NOMO-1 (cell line): ENCODE data around the gene NPTX1.

Source experiments
- DNase-seq, 2 experiments: peaks; one replicate each; lab custom pipeline; 2025; ENCODE audit not compliant: unreplicated experiment in 2 of 2; lab: John Stamatoyannopoulos, UW

Gene NPTX1

DNA sequence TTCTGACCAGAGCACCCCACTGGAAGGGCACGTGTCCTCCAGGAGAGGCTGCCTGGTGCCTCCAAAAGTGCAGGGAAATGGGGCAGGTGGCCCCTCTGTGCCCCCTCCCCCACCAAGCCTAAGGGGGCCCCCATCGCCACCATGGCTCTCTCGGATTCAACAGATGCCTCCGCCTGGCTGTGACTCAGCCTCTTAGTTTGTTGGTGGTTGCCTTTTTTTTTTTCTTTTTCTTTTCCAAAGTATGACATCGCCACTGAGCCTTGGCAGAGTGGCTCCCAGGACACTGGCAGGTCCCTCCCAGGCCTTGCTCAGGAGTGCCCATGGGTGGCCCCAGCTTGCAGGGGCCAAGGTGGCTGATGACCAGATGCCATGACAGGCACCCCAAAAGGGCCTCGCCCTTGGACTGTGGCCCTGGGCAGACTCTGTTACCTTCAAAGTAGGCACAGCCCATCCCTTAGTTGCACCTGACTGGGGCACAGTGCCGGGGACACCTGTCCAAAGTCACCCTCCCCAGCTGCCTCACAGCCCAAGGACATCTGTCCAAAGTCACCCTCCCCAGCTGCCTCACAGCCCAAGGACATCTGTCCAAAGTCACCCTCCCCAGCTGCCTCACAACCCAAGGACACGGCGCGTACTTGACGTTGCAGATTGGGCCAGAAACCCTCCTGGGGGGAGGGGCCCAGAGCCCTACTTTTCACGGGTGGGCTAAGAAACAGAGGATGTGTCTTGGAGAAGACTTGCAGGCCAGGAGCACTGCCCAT is 29.6 kb downstream of the NPTX1 start:
- no peak for DNase-seq

GRCh38 chr17:80445726-80446110 is 30.7 kb downstream of the NPTX1 start:
- DNase-seq = no peak

- DNase-seq = no peak
These were observed 31.2 kb downstream of the NPTX1 start for GRCh38 chr17:80445007-80445725.

GRCh38 chr17:80444644-80444979 is 31.8 kb downstream of the NPTX1 start:
- no peak for DNase-seq

GRCh38 chr17:80443916-80444643 is 32.3 kb downstream of the NPTX1 start:
- DNase-seq = no peak

DNA sequence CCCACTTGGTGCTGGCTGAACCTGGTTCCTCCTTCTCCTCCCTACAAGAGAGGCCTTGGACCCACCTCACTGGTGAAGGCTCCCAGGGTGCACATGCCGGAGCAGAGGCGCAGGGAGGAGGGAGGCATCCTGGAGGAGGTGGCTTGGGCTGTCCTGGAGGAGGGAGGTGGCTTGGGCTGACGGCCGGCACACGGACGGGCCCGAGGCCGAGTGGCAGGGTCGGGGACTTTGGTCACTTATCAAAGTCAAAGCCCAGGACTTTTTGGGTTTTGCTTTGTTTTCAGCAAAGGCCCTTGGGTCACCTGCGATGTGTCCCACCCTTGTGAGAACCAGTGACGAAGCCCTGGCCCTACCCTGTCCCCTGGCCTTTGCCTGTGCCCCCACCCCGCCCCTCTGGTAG is 32.9 kb downstream of the NPTX1 start:
- no peak for DNase-seq

- DNase-seq = no peak
These were observed 33.6 kb downstream of the NPTX1 start for GRCh38 chr17:80442764-80443163.

DNA sequence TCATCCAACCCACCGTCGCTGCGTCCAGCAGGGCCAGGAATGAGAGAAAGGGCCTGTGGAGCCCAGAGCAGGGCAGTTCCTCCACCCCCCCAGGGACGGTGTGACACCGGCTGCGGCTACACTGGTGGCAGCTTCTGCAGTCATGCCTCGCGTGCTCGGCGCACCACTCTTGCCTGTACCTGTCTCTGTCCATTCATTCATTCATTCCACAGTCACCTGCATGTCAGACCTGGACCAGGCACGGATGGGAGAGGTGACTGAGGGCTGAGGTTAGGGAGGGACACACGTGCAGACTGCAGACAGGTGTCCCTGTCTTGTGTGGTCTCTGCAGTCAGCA is 34.1 kb downstream of the NPTX1 start:
- DNase-seq = no peak

DNA sequence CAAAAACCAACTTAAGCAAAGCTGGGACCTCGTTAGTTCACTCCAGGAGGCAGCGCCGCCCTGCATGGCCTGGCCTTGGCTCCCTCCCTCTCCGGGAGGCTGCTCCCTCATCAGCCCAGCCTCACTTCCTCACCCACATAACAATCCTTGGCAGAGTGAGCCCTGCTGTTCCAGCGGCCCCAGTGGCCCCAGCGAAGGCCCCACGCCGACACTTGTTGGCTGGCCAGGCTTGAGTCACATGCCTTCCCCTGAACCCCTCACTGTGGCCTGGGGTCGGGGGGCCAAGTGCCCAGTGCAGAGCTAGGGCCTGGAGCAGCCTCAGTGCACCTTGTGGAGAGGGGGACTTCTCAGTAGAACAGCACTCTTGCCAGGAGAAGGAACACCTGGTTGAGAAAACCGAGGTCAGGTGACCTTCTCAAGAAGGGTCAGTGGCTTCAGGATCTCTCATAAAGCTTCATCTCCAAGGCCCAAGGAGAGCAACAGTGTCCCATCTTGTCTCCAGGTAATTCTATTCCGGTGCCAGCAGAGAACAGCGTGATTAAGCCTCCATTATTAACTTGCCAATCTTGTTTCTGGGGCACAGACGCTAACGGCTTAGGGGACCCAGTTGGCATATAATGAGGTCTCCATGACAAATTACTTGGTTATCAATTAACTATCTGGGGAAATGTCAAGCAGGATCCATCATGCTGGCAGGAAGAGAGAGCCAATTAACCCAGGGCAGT is 34.6 kb downstream of the NPTX1 start:
- no peak for DNase-seq

GRCh38 chr17:80441133-80441578 is 35.3 kb downstream of the NPTX1 start:
- peak; percentile 20 to 26 for DNase-seq

GRCh38 chr17:80439499-80439898 is 36.9 kb downstream of the NPTX1 start:
- no peak for DNase-seq

- no peak for DNase-seq
These were observed 37.6 kb downstream of the NPTX1 start for GRCh38 chr17:80438806-80439205.

- no peak for DNase-seq
These were observed 38.9 kb downstream of the NPTX1 start for GRCh38 chr17:80437532-80437931.

DNA sequence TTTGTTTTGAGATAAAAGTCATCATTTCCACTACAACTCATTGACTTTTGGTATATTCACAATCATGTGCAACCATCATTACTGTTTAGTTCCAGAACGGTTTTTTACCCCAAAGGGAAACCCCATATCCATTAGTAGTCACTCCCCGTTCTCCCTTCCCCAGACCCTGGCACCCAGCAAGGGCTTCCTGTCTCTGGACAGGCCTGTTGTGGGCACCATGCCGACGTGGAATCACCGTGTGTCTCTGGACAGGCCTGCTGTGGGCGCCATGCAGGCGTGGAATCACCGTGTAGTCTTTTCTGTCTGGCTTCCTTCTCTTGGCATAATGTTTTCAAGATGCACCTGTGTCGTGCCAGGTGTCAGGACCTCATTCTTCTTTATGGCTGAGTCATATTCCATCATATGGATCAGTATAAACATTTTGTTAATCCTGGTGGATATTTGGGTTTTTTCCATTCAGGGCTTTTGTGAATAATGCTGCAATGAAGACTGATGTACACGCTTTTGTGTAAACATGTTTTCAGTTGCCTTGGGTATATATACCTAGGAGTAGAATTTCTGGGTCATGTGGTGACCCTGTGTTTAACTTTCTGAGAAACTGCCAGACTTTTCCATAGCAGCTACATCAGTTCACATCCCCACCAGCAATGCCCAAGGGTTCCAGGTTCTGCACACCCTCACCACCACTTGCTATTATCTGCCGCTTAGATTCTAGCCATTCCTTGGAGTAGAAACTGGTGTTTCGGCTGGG is 42.3 kb downstream of the NPTX1 start:
- DNase-seq = no peak

DNA sequence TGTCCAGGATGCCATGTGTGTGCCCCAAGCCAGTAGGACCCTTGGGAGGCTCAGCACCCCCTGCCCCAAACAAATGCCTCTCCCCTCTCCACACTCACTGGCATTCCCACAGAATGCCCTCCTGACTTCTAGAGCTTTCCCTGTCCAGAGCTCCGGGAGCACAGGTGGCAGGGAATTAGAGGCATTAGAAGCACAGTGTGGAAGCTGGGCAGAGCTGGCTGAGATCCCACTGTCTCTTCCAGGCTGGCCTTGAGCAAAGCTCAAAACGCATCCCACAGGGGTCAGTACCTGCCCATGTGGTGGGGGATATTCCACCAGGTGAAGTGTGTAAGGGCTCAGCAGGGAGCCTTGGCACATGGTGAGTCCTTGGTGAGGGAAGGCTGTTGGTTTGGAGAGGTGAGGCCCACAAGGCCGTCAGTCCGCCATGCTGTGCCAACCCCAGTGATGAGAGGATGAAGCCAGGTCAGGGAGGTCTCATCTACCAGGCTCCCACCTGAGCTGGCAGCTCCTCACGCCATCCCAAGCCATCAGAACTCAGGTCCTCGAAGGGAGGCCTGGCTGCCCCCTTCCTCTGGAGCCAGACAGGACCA is 43.4 kb downstream of the NPTX1 start:
- no peak for DNase-seq

GRCh38 chr17:80432350-80432955 is 44.0 kb downstream of the NPTX1 start:
- DNase-seq = no peak

- DNase-seq = no peak
These were observed 44.9 kb downstream of the NPTX1 start for GRCh38 chr17:80431246-80432195.

- DNase-seq = no peak
These were observed 45.8 kb downstream of the NPTX1 start for GRCh38 chr17:80430446-80431245.
